PC-9 (cell line): ENCODE measurements around the gene CMTM5. TPM values are rescaled to one million over a fixed set of nuclear protein-coding genes. Genes with fewer than 3 reads are reported as not detected.
"Not testable (repeated sequence)": the region's sequence is repeated elsewhere in the genome, so short reads cannot be mapped to it uniquely, and the experiment has no call there.

Source experiments
- BruUV-seq: library from RNA; stranded (reverse); fragments of 400-500 nt; replicated peaks from 2 replicates; lab custom pipeline; 2021; lab: Mats Ljungman, UMichigan
- CTCF ChIA-PET: fragments of 300-600 bp; sonication (Branson Sonifier 250); formaldehyde crosslinking; loops from one replicate; lab custom pipeline; 2022; ENCODE audit warnings: antibody characterized with exemption; lab: Charles Lee
- POLR2A ChIA-PET: fragments of 300-600 bp; sonication (Branson Sonifier 250); formaldehyde crosslinking; loops from one replicate; lab custom pipeline; 2022; ENCODE audit warnings: antibody characterized with exemption; ENCODE audit not compliant: unreplicated experiment; lab: Charles Lee
- DNase-seq, 2 experiments: peaks; one replicate each; pipeline versions ENCODE4 v3.0.0 to v3.0.0-alpha.2; 2015 to 2022; ENCODE audit warnings: mixed read lengths in 1 of 2
- H2AFZ ChIP-seq: fragments of 200-600 bp; sonication (generic); 2 replicates; pipeline ENCODE4 v1.8.1; 2017; ENCODE audit warnings: antibody characterized with exemption
- H3F3A ChIP-seq: fragments of 200-600 bp; sonication (generic); 2 replicates; pipeline ENCODE4 v1.8.1; 2017; ENCODE audit warnings: antibody characterized with exemption, mild to moderate bottlenecking, low read depth; ENCODE audit not compliant: insufficient read depth
- H3K27ac ChIP-seq: fragments of 200-600 bp; sonication (generic); 2 replicates; pipeline ENCODE4 v1.6.1; 2016; ENCODE audit warnings: mixed run types
- H3K27me3 ChIP-seq: fragments of 200-600 bp; sonication (generic); 2 replicates; pipeline ENCODE4 v1.6.1; 2016; ENCODE audit warnings: low read depth, mixed run types; ENCODE audit not compliant: insufficient read depth
- H3K36me3 ChIP-seq: fragments of 200-600 bp; sonication (generic); 2 replicates; pipeline ENCODE4 v1.6.1; 2016; ENCODE audit warnings: low read depth, mixed run types
- H3K4me1 ChIP-seq: fragments of 200-600 bp; sonication (generic); replicated peaks from 2 replicates; pipeline ENCODE4 v1.6.1; 2016; ENCODE audit warnings: mixed run types; ENCODE audit not compliant: insufficient read depth
- H3K4me2 ChIP-seq: fragments of 200-600 bp; sonication (generic); 2 replicates; pipeline ENCODE4 v1.6.1; 2017; ENCODE audit warnings: mixed run types
- H3K4me3 ChIP-seq: fragments of 200-600 bp; sonication (generic); 2 replicates; pipeline ENCODE4 v1.6.1; 2016; ENCODE audit warnings: mixed run types
- H3K79me2 ChIP-seq: fragments of 200-600 bp; sonication (generic); 2 replicates; pipeline ENCODE4 v1.6.1; 2017; ENCODE audit warnings: low read depth, mixed run types
- H3K9me2 ChIP-seq: fragments of 200-600 bp; sonication (generic); 2 replicates; pipeline ENCODE4 v1.8.1; 2017; ENCODE audit warnings: mild to moderate bottlenecking; ENCODE audit not compliant: insufficient read depth
- H3K9me3 ChIP-seq: fragments of 200-600 bp; sonication (generic); 2 replicates; pipeline ENCODE4 v1.8.1; 2016; ENCODE audit warnings: low read depth; ENCODE audit not compliant: insufficient read depth
- H4K20me1 ChIP-seq: fragments of 200-600 bp; sonication (generic); 2 replicates; pipeline ENCODE4 v1.8.1; 2017; ENCODE audit not compliant: insufficient read depth
- CTCF ChIP-seq: fragments of 200-600 bp; sonication (generic); conservative IDR thresholded peaks from 2 replicates; pipeline ENCODE4 v1.6.1; 2017; ENCODE audit warnings: mixed run types, antibody characterized with exemption, mild to moderate bottlenecking, moderate library complexity
- EZH2 ChIP-seq: fragments of 200-600 bp; sonication (generic); IDR thresholded peaks from 2 replicates; pipeline ENCODE4 v1.8.0; 2017; ENCODE audit warnings: antibody characterized with exemption, low read depth
- intact Hi-C: fragments of 100-400 bp; cut with micrococcal nuclease; formaldehyde crosslinking; loops from one replicate; pipeline ENCODE4 v1.10.0; 2022; ENCODE audit not compliant: unreplicated experiment
- total RNA-seq: library from RNA; stranded (reverse); gene quantifications from 2 replicates; pipeline ENCODE4 v1.2.3, GENCODE V29; 2021

CMTM5 gene
- total RNA-seq, 1 experiment from 2014 or later = not detected

- TF ChIP-seq CTCF = no peak
- no peak for TF ChIP-seq EZH2
- H3K9me2 ChIP-seq = no peaks in the 10 kb centered on the region
- H3K4me3 ChIP-seq = no peak overlapping the region
- no peaks in the 10 kb centered on the region for H3K36me3 ChIP-seq
- no peak overlapping the region for H3K27ac ChIP-seq
- H3K9me3 ChIP-seq = no peaks in the 10 kb centered on the region
- H4K20me1 ChIP-seq = no peaks in the 10 kb centered on the region
- intact Hi-C loops = no loop called here
- no peaks in the 10 kb centered on the region for H3K4me1 ChIP-seq
- POLR2A ChIA-PET = no interaction called here
- no peak overlapping the region for H3K4me2 ChIP-seq
- no peak for DNase-seq
- peaks cover 90% of the 10 kb centered on the region for H3K27me3 ChIP-seq
- H3K79me2 ChIP-seq = no peaks in the 10 kb centered on the region
- no peaks in the 10 kb centered on the region for H3F3A ChIP-seq
- BruUV-seq = no TSS peak
- H2AFZ ChIP-seq = no peak overlapping the region
- CTCF ChIA-PET = no interaction called here
These were observed 21.5 kb downstream of the CMTM5 start for GRCh38 chr14:23398348-23398747.

GRCh38 chr14:23399136-23399535 is 22.3 kb downstream of the CMTM5 start:
- H3K79me2 ChIP-seq = no peaks in the 10 kb centered on the region
- no peaks in the 10 kb centered on the region for H4K20me1 ChIP-seq
- H3K4me2 ChIP-seq = no peak overlapping the region
- no peak for DNase-seq
- no peaks in the 10 kb centered on the region for H3K9me3 ChIP-seq
- H3K4me3 ChIP-seq = no peak overlapping the region
- intact Hi-C loops = no loop called here
- no peak for TF ChIP-seq EZH2
- TF ChIP-seq CTCF = no peak
- peaks cover 90% of the 10 kb centered on the region for H3K27me3 ChIP-seq
- no peaks in the 10 kb centered on the region for H3K4me1 ChIP-seq
- H3K27ac ChIP-seq = no peak overlapping the region
- CTCF ChIA-PET = no interaction called here
- no TSS peak for BruUV-seq
- no peak overlapping the region for H2AFZ ChIP-seq
- no peaks in the 10 kb centered on the region for H3K36me3 ChIP-seq
- H3F3A ChIP-seq = no peaks in the 10 kb centered on the region
- POLR2A ChIA-PET = no interaction called here
- H3K9me2 ChIP-seq = no peaks in the 10 kb centered on the region

DNA sequence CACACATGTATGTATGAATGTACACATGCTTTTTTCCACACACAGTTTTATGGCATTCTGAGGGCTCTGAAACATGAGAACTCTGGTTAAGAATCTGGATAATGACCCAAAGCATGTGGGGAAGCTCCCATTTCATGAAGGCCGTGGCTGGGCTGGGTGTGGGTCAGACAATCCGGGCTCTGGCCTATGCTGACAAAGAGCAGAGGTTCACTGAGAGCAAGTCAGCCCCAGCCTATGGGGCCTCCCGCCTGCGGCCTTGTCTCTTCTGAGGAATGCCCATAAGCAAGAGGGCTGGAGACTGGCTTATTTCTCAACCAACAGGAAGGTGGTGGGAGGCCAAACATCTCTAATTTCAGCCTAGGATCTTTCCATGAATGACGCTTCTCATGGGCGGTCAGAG is 22.7 kb downstream of the CMTM5 start:
- Histone ChIP-seq H2AFZ (no peak overlapping the region), H3K4me2 (no peak overlapping the region), H3F3A (no peaks in the 10 kb centered on the region), H3K4me1 (no peaks in the 10 kb centered on the region), H3K9me2 (no peaks in the 10 kb centered on the region), H3K4me3 (no peak overlapping the region), H3K36me3 (no peaks in the 10 kb centered on the region), H3K79me2 (no peaks in the 10 kb centered on the region), H3K27me3 (peaks cover 90% of the 10 kb centered on the region), H3K27ac (no peak overlapping the region), H4K20me1 (no peaks in the 10 kb centered on the region), H3K9me3 (no peaks in the 10 kb centered on the region)
- intact Hi-C loops = no loop called here
- DNase-seq = no peak
- TF ChIP-seq CTCF (no peak), EZH2 (no peak)
- no TSS peak for BruUV-seq
- ChIA-PET CTCF (no interaction called here), POLR2A (no interaction called here)

GRCh38 chr14:23400496-23401149 is 23.8 kb downstream of the CMTM5 start:
- H3F3A ChIP-seq, CTCF ChIA-PET, H3K4me2 ChIP-seq, H4K20me1 ChIP-seq, H3K9me2 ChIP-seq, H3K36me3 ChIP-seq, H2AFZ ChIP-seq, BruUV-seq, H3K79me2 ChIP-seq, H3K9me3 ChIP-seq, H3K27ac ChIP-seq, H3K4me3 ChIP-seq, H3K4me1 ChIP-seq, DNase-seq, intact Hi-C loops, POLR2A ChIA-PET: not testable (repeated sequence)
- peaks cover 92% of the 10 kb centered on the region for H3K27me3 ChIP-seq
